KMS-11 (cell line): ENCODE results near the gene SFXN3.

ENCODE experiments used
- H2AFZ ChIP-seq: fragments of 200-600 bp; sonication (generic); 2 replicates; pipeline ENCODE4 v1.6.1; 2016; ENCODE audit warnings: antibody characterized with exemption, mixed run types, low read depth
- H3K27ac ChIP-seq: fragments of 200-600 bp; sonication (generic); 2 replicates; pipeline ENCODE4 v1.6.1; 2016; ENCODE audit warnings: mild to moderate bottlenecking, mixed run types
- H3K27me3 ChIP-seq: fragments of 200-600 bp; sonication (generic); 2 replicates; pipeline ENCODE4 v1.6.1; 2017; ENCODE audit warnings: mild to moderate bottlenecking, low read depth, mixed run types, moderate library complexity; ENCODE audit not compliant: insufficient read depth
- H3K36me3 ChIP-seq: fragments of 200-600 bp; sonication (generic); 2 replicates; pipeline ENCODE4 v1.6.1; 2017; ENCODE audit warnings: mild to moderate bottlenecking, mixed run types; ENCODE audit not compliant: insufficient read depth
- H3K4me1 ChIP-seq: fragments of 200-600 bp; sonication (generic); 2 replicates; pipeline ENCODE4 v1.6.1; 2016; ENCODE audit warnings: mild to moderate bottlenecking, low read depth, mixed run types; ENCODE audit not compliant: poor library complexity, severe bottlenecking
- H3K4me2 ChIP-seq: fragments of 200-600 bp; sonication (generic); 2 replicates; pipeline ENCODE4 v1.7.0; 2016; ENCODE audit warnings: mild to moderate bottlenecking, mixed run types
- H3K4me3 ChIP-seq: fragments of 200-600 bp; sonication (generic); IDR thresholded peaks from 2 replicates; pipeline ENCODE4 v1.6.1; 2017; ENCODE audit warnings: low read depth, low read length, mixed read lengths; ENCODE audit not compliant: insufficient read depth
- H3K79me2 ChIP-seq: fragments of 200-600 bp; sonication (generic); 2 replicates; pipeline ENCODE4 v1.6.1; 2016; ENCODE audit warnings: low read depth, mixed run types; ENCODE audit not compliant: insufficient read depth
- H3K9ac ChIP-seq: fragments of 200-600 bp; sonication (generic); 2 replicates; pipeline ENCODE4 v1.6.1; 2016; ENCODE audit warnings: mild to moderate bottlenecking, mixed run types
- H4K20me1 ChIP-seq: fragments of 200-600 bp; sonication (generic); 2 replicates; pipeline ENCODE4 v1.6.1; 2016; ENCODE audit warnings: mild to moderate bottlenecking, mixed run types; ENCODE audit not compliant: insufficient read depth
- TF ChIP-seq, protein P1 (sequence below): fragments of 200-600 bp; sonication (generic); conservative IDR thresholded peaks from 2 replicates; pipeline ENCODE4 v1.6.1; 2017; ENCODE audit warnings: low read depth, mild to moderate bottlenecking, antibody characterized with exemption, low read length, moderate library complexity, mixed read lengths

The SFXN3 gene

DNA sequence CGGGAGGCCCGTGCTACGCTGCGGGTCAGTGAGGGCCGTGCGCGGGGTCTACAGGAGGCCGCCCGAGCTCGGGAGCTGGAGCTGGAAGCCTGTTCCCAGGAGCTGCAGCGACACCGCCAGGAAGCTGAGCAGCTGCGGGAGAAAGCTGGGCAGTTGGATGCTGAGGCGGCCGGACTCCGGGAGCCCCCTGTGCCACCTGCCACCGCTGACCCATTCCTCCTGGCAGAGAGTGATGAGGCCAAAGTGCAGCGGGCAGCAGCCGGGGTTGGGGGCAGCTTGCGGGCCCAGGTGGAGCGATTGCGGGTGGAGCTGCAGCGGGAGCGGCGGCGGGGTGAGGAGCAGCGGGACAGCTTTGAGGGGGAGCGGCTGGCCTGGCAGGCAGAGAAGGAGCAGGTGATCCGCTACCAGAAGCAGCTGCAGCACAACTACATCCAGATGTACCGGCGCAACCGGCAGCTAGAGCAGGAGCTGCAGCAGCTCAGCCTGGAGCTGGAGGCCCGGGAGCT lies 24.4 kb upstream of the SFXN3 start:
- Histone ChIP-seq H3K27ac (no peak overlapping the region), H3K27me3 (no peaks in the 10 kb centered on the region), H4K20me1 (no peaks in the 10 kb centered on the region), H3K79me2 (no peaks in the 10 kb centered on the region), H3K4me3 (no peak overlapping the region), H2AFZ (no peak overlapping the region), H3K9ac (no peak overlapping the region), H3K4me2 (no peak overlapping the region), H3K4me1 (peaks cover 6% of the 10 kb centered on the region), H3K36me3 (no peaks in the 10 kb centered on the region)
- TF ChIP-seq, protein P1, sequence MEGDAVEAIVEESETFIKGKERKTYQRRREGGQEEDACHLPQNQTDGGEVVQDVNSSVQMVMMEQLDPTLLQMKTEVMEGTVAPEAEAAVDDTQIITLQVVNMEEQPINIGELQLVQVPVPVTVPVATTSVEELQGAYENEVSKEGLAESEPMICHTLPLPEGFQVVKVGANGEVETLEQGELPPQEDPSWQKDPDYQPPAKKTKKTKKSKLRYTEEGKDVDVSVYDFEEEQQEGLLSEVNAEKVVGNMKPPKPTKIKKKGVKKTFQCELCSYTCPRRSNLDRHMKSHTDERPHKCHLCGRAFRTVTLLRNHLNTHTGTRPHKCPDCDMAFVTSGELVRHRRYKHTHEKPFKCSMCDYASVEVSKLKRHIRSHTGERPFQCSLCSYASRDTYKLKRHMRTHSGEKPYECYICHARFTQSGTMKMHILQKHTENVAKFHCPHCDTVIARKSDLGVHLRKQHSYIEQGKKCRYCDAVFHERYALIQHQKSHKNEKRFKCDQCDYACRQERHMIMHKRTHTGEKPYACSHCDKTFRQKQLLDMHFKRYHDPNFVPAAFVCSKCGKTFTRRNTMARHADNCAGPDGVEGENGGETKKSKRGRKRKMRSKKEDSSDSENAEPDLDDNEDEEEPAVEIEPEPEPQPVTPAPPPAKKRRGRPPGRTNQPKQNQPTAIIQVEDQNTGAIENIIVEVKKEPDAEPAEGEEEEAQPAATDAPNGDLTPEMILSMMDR = no peak

DNA sequence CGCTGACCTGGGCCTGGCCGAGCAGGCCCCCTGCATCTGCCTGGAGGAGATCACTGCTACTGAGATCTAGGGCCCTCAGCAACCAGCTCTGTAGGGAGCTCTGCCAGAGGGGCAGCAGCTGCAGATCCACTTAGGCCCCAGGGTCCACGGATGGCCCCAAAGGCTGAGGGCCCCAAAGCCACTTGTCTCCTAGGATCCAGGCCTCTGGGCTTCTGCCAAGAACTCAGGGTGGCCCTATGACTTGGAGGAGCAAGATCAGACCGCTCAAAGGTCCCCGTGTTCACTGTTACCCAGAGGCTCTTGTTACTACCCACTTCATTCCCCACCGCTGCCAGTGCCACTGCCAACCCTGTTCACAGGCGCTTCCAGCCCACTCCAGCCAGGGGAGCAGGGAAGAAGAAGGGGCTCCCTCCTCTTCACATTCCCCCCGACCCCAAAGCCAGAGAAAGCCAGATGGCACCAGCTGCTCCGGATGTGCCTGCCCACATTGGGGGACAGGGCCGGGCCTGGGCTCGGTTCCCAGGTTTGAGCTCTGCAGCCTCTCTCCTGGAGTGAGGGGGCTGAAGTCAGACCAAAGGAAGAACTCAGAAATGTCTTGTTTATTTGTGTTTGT lies 23.8 kb upstream of the SFXN3 start:
- TF ChIP-seq, protein P1 = no peak
- H3K27me3 ChIP-seq = no peaks in the 10 kb centered on the region
- H3K36me3 ChIP-seq = no peaks in the 10 kb centered on the region
- no peak overlapping the region for H3K4me2 ChIP-seq
- H3K9ac ChIP-seq = no peak overlapping the region
- no peaks in the 10 kb centered on the region for H3K79me2 ChIP-seq
- no peak overlapping the region for H3K27ac ChIP-seq
- H3K4me3 ChIP-seq = no peak overlapping the region
- H4K20me1 ChIP-seq = no peaks in the 10 kb centered on the region
- H2AFZ ChIP-seq = no peak overlapping the region
- H3K4me1 ChIP-seq = peaks cover under 1% of the 10 kb centered on the region

DNA sequence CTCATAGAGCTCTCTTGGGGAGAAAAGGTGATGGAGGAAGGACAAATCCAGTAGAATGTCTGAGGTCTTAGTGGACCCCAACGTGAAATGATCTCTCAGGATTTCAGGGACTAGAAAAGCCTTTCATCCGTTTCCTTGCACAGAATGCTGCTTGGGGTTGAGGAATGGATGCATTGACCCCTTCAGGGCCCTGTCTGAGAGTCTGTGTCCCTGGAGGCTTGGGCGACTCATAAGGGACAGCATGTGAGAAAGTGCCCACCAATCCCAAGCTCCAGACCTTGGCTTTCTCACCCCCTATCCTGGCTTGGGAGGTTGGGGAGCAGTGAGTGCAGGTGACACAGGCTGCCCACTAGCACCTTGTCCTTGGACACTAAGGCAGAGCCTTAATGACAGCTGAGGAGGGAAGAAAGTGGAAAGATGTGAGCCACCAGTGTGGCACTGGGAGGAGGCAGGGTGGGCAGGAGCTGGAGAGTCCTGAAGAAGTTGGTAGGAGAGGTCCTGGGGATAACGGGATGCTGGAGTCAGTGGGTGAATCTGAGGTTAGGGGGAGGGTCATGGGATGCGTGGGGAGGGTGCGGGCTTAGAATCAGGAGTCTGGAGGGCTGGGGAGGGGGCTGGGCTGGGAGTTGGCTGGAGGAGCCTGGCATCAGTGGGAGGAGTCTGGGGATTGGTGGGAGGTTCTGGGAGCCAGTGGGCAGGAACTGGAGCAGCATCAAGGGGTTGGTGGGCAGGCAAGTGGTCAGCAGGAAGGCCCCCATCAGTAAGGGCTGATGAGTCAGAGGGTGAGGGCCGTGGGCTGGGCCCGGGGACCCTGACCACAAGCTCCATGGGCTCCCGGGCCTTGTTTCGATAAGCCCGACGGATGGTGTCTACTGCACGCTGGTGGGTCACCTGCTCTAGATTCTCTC lies 22.9 kb upstream of the SFXN3 start:
- Histone ChIP-seq H3K27ac (no peak overlapping the region), H3K4me2 (no peak overlapping the region)

DNA sequence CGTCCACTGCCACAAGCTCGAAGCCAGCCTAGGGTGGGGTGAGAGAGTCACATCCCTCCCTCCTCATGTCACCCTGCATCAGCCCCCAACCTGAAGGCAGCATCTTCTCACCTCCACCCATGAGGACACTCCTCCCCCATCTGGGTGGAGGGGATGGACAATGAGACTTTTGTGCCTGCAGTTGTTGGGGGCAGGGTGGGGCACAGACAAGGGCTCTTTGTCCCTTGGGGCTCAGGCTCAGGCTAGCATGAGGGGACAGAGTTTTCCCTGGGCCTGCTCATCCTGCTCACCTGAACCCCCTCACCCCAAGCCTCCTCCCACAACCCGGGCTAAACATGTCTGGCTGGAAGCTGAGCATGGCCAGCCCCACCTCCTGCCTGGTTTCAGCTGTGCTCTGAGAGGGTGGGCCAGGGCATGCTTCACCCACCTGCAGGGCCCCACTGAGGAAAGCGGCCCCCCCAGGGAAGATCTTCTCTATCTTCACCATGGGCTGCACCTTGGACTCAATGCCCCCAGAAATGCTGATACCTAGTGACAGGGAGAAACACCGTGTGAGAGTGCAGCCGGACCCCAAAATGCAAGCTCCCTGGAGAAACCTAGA lies 22.1 kb upstream of the SFXN3 start:
- Histone ChIP-seq H3K79me2 (no peaks in the 10 kb centered on the region), H2AFZ (no peak overlapping the region), H3K4me1 (peaks cover 8% of the 10 kb centered on the region), H3K36me3 (no peaks in the 10 kb centered on the region), H3K9ac (no peak overlapping the region), H3K27me3 (no peaks in the 10 kb centered on the region), H3K4me3 (no peak overlapping the region), H3K4me2 (no peak overlapping the region), H3K27ac (no peak overlapping the region), H4K20me1 (no peaks in the 10 kb centered on the region)
- TF ChIP-seq, protein P1 = no peak

More for the DNA sequence above, 22.9 kb upstream of the SFXN3 start:
- Histone ChIP-seq H3K36me3 (no peaks in the 10 kb centered on the region), H3K4me1 (peaks cover 3% of the 10 kb centered on the region), H3K27me3 (no peaks in the 10 kb centered on the region), H3K9ac (no peak overlapping the region), H3K79me2 (no peaks in the 10 kb centered on the region), H3K4me3 (no peak overlapping the region), H4K20me1 (no peaks in the 10 kb centered on the region), H2AFZ (no peak overlapping the region)
- TF ChIP-seq, protein P1 = no peak
